PFSK-1 (cell line): Measurements from ENCODE around the gene ANKRD13D.
A peak's percentile ranks its signal among the peaks of the same experiment; 100 is the strongest.

Experiments
- FOXP2 ChIP-seq: optimal IDR thresholded peaks from 2 replicates; pipeline ENCODE3; 2011; ENCODE audit warnings: borderline replicate concordance, control low read depth, inconsistent platforms; ENCODE audit not compliant: insufficient read depth; ENCODE audit errors: extremely low read length, extremely low read depth
- POLR2AphosphoS5 ChIP-seq: IDR thresholded peaks from 2 replicates; pipeline ENCODE4 v1.6.1; 2012; ENCODE audit warnings: low read depth, mild to moderate bottlenecking, control low read depth, low read length, moderate library complexity
- REST ChIP-seq, 2 experiments: IDR thresholded peaks; 2 replicates each; pipeline versions ENCODE4 v1.6.1 to v1.8.0; 2011 to 2012; ENCODE audit warnings: low read depth in 2 of 2, low read length in 2 of 2, control low read depth in 1 of 2, inconsistent platforms in 1 of 2, mild to moderate bottlenecking in 1 of 2, moderate library complexity in 1 of 2; ENCODE audit not compliant: insufficient read depth in 1 of 2
- SIN3A ChIP-seq: IDR thresholded peaks from 2 replicates; pipeline ENCODE4 v1.6.1; 2012; ENCODE audit warnings: mild to moderate bottlenecking, low read length, moderate library complexity, borderline replicate concordance; ENCODE audit not compliant: insufficient read depth
- TAF1 ChIP-seq: IDR thresholded peaks from 2 replicates; pipeline ENCODE4 v1.6.1; 2012; ENCODE audit warnings: low read length, control low read depth, borderline replicate concordance; ENCODE audit not compliant: insufficient read depth

ANKRD13D gene

GRCh38 chr11:67268081-67268961, 20.8 kb upstream of the ANKRD13D start:
- TF ChIP-seq POLR2AphosphoS5 (no peak), REST (IDR thresholded peaks at IDR 0.05; ENCODE audit: insufficient read depth in 1 of 2, low read depth in 2 of 2, low read length in 2 of 2) (no peak), SIN3A (no peak), TAF1 (no peak), FOXP2 (no peak)

DNA sequence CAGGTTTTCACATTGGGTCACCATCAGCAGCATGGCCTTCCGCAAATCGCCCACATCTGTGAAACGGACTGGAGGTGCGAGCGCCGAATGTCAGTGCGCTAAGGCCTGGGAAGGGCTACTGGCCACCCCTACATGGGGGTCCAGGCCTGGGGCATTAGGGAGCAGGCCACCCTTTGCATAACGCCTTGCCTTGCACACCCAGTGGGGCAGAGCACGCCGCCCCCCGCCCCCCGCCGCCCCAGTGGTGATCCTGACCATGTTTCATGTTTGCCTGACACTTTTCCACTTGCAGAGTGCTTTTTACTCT, 20.2 kb upstream of the ANKRD13D start:
- no peak for TF ChIP-seq SIN3A
- TF ChIP-seq TAF1: no peak
- no peak for TF ChIP-seq FOXP2
- no peak for TF ChIP-seq REST (IDR thresholded peaks at IDR 0.05; ENCODE audit: insufficient read depth in 1 of 2, low read depth in 2 of 2, low read length in 2 of 2)
- TF ChIP-seq POLR2AphosphoS5: no peak

DNA sequence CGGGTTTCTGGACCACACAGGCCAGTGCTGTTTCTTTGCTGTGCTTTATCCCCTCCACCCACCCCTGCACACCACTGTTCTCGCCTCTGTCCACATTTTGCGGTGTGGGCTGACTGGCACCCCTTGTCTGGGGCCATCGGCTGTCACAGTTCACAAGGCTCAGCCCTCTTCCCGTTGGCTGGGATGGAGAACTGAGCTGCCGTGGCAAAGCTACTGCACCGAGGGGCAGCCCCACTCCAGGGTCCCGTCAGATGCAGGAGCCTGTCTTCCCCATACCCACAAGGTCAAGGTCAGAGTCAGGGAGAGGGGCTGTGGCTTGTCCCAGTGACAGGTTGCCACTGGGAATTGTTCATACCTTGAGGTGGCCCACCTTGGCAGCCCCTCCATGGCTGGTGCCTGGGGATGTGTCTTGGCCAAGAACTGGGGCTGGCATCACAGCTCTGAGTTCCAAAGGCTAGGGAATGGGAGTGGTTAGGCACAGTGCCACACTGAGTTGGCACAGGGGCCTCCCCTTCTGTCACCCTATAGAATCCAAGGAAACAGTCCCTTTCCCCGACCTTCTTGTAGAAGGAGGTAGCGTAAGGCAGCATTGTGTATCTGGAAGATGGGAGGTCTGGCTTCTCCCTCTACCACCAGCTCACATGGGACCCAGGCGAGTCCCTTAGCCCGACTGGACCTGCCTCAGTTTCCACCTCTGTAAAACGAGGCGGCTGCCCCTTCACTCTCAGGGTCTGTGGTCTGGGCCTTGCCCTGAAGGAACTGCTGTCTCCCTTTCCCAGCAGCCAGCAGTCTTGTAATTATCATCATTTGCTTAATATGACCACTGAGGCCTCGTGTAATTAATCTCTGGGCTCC, 19.5 kb upstream of the ANKRD13D start:
- TF ChIP-seq TAF1: no peak
- TF ChIP-seq REST (IDR thresholded peaks at IDR 0.05; ENCODE audit: insufficient read depth in 1 of 2, low read depth in 2 of 2, low read length in 2 of 2): no peak
- no peak for TF ChIP-seq SIN3A
- TF ChIP-seq FOXP2: no peak
- TF ChIP-seq POLR2AphosphoS5: no peak

GRCh38 chr11:67270256-67271204, 18.6 kb upstream of the ANKRD13D start:
- peak; percentile 45 for TF ChIP-seq FOXP2
- TF ChIP-seq POLR2AphosphoS5: peak; percentile 67
- TF ChIP-seq SIN3A: peak; percentile 50; the same call in 1 of the 2 replicates
- peak; percentile 68; the same call in 1 of the 2 replicates for TF ChIP-seq TAF1
- peak in 1 of 2 experiments; percentile 53; a peak in 1 of 4 replicates for TF ChIP-seq REST (IDR thresholded peaks at IDR 0.05; ENCODE audit: insufficient read depth in 1 of 2, low read depth in 2 of 2, low read length in 2 of 2)
